Measurements from ENCODE around the gene SENP1. TPM values are rescaled to one million over a fixed set of nuclear protein-coding genes. Genes with fewer than 3 reads are reported as not detected.

SENP1 gene
- total RNA-seq, 4 donors from 2014 or later, result 7.8 to 19.1 (median 16.5) TPM

DNA sequence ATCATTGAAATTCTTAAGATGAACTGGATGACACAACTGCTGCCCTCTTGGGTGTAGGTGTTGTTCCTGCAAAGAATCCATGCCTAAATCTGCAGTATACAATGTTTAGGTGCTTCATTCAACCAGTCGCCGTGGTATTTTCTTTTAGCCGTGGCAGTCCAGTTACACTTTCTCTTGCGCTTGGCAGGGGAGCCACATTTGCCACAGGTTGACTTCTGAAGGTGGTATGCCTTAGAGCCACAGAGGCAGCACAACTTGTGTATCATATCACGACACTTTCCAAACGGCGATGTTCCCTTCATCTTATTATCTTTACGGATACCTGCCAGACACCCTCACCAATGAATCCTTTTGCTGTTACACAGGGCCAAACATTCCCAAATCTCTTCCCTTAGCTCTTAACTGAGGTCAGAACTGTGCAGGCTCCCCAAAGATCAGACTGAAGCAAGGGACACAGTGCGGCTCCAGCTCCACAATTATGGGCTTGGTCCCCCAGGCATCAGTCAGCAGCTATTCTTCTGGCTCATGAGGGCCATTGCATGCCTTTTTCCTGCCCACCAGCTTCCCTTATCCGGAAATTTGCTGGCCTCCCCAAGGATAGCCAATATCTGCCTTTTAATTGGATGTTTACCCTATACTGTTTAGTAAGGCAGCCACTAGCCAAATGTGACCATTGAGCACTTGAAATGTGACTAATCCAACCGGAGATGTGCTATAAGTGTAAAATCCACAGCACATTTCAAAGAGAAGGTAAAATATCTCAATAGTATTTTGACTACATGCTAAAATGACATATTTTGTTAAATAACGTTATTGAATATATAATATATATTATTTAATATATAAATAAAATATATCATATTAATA lies 50.7 kb downstream of the SENP1 start:
- Histone ChIP-seq H3K9me3 (peaks cover 0 to 5% (median 0%) of the 10 kb centered on the region in 3 donors), H3K27ac (no peak overlapping the region), H3K4me3 (no peak overlapping the region), H3K4me1 (no peaks in the 10 kb centered on the region), H3K27me3 (no peaks in the 10 kb centered on the region), H3K36me3 (peaks cover 4 to 48% (median 5%) of the 10 kb centered on the region in 3 donors)
- intact Hi-C loops (cut with DNase I), result no loop called here
- WGBS, 2 donors, result 92 to 98% methylated on average over 12 of the region's 12 CpGs
- no peak for DNase-seq
- TF ChIP-seq, protein P1, sequence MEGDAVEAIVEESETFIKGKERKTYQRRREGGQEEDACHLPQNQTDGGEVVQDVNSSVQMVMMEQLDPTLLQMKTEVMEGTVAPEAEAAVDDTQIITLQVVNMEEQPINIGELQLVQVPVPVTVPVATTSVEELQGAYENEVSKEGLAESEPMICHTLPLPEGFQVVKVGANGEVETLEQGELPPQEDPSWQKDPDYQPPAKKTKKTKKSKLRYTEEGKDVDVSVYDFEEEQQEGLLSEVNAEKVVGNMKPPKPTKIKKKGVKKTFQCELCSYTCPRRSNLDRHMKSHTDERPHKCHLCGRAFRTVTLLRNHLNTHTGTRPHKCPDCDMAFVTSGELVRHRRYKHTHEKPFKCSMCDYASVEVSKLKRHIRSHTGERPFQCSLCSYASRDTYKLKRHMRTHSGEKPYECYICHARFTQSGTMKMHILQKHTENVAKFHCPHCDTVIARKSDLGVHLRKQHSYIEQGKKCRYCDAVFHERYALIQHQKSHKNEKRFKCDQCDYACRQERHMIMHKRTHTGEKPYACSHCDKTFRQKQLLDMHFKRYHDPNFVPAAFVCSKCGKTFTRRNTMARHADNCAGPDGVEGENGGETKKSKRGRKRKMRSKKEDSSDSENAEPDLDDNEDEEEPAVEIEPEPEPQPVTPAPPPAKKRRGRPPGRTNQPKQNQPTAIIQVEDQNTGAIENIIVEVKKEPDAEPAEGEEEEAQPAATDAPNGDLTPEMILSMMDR (IDR thresholded peaks at IDR 0.05), result no peak
- TF ChIP-seq POLR2A (IDR thresholded peaks at IDR 0.05), result no peak

- DNase-seq, result no peak
- H3K4me3 ChIP-seq, result no peak overlapping the region
- H3K9me3 ChIP-seq, result peaks cover 0 to 1% (median 0%) of the 10 kb centered on the region in 3 donors
- H3K4me1 ChIP-seq, result no peaks in the 10 kb centered on the region
- H3K27me3 ChIP-seq, result no peaks in the 10 kb centered on the region
- intact Hi-C loops (cut with DNase I), result no loop called here
- WGBS, 2 donors, result 90 to 96% methylated on average over 4 of the region's 4 CpGs
- peaks cover 0 to 48% (median 11%) of the 10 kb centered on the region in 3 donors for H3K36me3 ChIP-seq
- H3K27ac ChIP-seq, result no peak overlapping the region
- TF ChIP-seq POLR2A (IDR thresholded peaks at IDR 0.05), result no peak
These were observed 52.0 kb downstream of the SENP1 start for GRCh38 chr12:48053883-48054282.

DNA sequence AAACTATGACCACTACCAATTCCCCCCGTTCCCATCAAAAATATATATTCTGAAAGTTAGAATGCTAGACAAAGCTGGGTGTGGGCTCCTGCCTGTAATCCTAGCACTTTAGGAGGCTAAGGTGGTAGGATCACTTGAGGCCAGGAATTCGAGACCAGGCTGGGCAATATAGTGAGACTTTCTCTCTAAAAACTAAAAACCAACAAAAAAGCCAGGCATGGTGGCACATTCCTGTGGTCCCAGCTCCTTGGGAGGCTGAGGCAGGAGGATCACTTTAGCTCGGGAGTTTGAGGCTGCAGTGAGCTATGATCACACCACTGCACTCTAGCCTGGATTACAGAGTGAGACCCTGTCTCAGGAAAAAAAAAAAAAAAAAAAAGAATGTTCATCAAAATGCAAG lies 52.8 kb downstream of the SENP1 start:
- no peak for DNase-seq
- Histone ChIP-seq H3K27ac (no peak overlapping the region), H3K27me3 (no peaks in the 10 kb centered on the region), H3K4me1 (no peaks in the 10 kb centered on the region), H3K36me3 (peaks cover 0 to 48% (median 13%) of the 10 kb centered on the region in 3 donors), H3K9me3 (no peaks in the 10 kb centered on the region), H3K4me3 (no peak overlapping the region)
- intact Hi-C loops (cut with DNase I), result no loop called here
- WGBS, 2 donors, result 97% methylated on average over 3 of the region's 3 CpGs
- no peak for TF ChIP-seq POLR2A (IDR thresholded peaks at IDR 0.05)
- TF ChIP-seq, protein P1 (IDR thresholded peaks at IDR 0.05), result no peak

GRCh38 chr12:48051681-48052080 lies 54.2 kb downstream of the SENP1 start:
- Histone ChIP-seq H3K4me1 (no peaks in the 10 kb centered on the region), H3K27me3 (no peaks in the 10 kb centered on the region), H3K27ac (no peak overlapping the region), H3K36me3 (peaks cover 0 to 57% (median 20%) of the 10 kb centered on the region in 3 donors), H3K9me3 (no peaks in the 10 kb centered on the region), H3K4me3 (no peak overlapping the region)
- 82 to 92% methylated on average over 2 of the region's 2 CpGs for WGBS, 2 donors
- TF ChIP-seq, protein P1 (IDR thresholded peaks at IDR 0.05), result no peak
- TF ChIP-seq POLR2A (IDR thresholded peaks at IDR 0.05), result no peak
- DNase-seq, result no peak
- intact Hi-C loops (cut with DNase I), result no loop called here

DNA sequence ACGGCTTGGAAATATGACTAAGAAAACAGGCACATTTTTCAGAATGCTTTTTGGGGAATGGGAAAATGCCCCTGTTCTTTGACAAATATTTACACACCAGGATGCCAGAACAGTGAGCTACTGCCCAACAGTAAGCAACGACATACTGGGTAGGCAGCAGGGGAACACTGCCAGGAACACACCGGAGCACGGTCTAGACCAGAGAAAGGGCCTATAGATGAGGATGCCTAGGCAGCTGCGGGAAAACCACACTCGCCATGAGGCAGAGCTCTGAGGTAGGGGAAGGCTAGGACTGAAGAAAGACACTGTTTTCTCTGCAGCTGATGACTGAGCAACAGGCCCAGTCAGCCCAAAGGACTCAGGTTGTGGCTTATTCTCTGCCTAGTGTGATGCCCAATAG lies 55.7 kb downstream of the SENP1 start:
- H3K27me3 ChIP-seq, result no peaks in the 10 kb centered on the region
- WGBS, 2 donors, result 75 to 93% methylated on average over 4 to 5 of the region's 6 CpGs
- H3K4me3 ChIP-seq, result no peak overlapping the region
- H3K9me3 ChIP-seq, result no peaks in the 10 kb centered on the region
- no peak for TF ChIP-seq POLR2A (IDR thresholded peaks at IDR 0.05)
- TF ChIP-seq, protein P1 (IDR thresholded peaks at IDR 0.05), result no peak
- no peak overlapping the region for H3K27ac ChIP-seq
- intact Hi-C loops (cut with DNase I), result no loop called here
- H3K4me1 ChIP-seq, result no peaks in the 10 kb centered on the region
- H3K36me3 ChIP-seq, result peaks cover 2 to 70% (median 20%) of the 10 kb centered on the region in 3 donors
- no peak for DNase-seq
